PC-3 (cell line): ENCODE data around the gene INPP5D. TPM values are rescaled to one million over a fixed set of nuclear protein-coding genes. Genes with fewer than 3 reads are reported as not detected.
"Not testable (repeated sequence)": the region's sequence is repeated elsewhere in the genome, so short reads cannot be mapped to it uniquely, and the experiment has no call there.

Source experiments
- ATAC-seq: fragments of 200-7000 bp; cut with Tn5 transposase; 2 replicates; pipeline ENCODE4 v1.9.1; 2020; ENCODE audit warnings: mild to moderate bottlenecking, moderate library complexity
- BruUV-seq: library from RNA; stranded (reverse); fragments of 400-500 nt; replicated peaks from 2 replicates; lab custom pipeline; 2021; lab: Mats Ljungman, UMichigan
- CTCF ChIA-PET: fragments of 300-600 bp; sonication (Branson Sonifier 250); formaldehyde crosslinking; loops from one replicate; lab custom pipeline; 2022; ENCODE audit warnings: antibody characterized with exemption; lab: Charles Lee
- POLR2A ChIA-PET: fragments of 300-600 bp; sonication (Branson Sonifier 250); formaldehyde crosslinking; loops from one replicate; lab custom pipeline; 2022; ENCODE audit warnings: antibody characterized with exemption; ENCODE audit not compliant: unreplicated experiment; lab: Charles Lee
- DNase-seq: peaks from one replicate; pipeline ENCODE4 v3.0.0-alpha.2; 2015
- H2AFZ ChIP-seq: fragments of 300-600 bp; sonication (generic); 2 replicates; pipeline ENCODE4 v1.6.0; 2016; ENCODE audit warnings: antibody characterized with exemption, low read length
- H3F3A ChIP-seq: fragments of 300-600 bp; sonication (generic); one replicate; pipeline ENCODE4 v1.6.0; 2017; ENCODE audit warnings: antibody characterized with exemption, low read length, control low read depth, mild to moderate bottlenecking; ENCODE audit not compliant: unreplicated experiment
- H3K27ac ChIP-seq: fragments of 300-600 bp; sonication (generic); 2 replicates; pipeline ENCODE4 v1.5.1; 2016; ENCODE audit warnings: mild to moderate bottlenecking, low read length
- H3K27me3 ChIP-seq: fragments of 300-600 bp; sonication (generic); 2 replicates; pipeline ENCODE4 v1.6.1; 2016; ENCODE audit warnings: low read length, mixed read lengths
- H3K36me3 ChIP-seq: fragments of 300-600 bp; sonication (generic); 2 replicates; pipeline ENCODE4 v1.6.1; 2016; ENCODE audit warnings: low read depth, mixed run types, low read length, mixed read lengths
- H3K4me1 ChIP-seq: fragments of 300-600 bp; sonication (generic); 2 replicates; pipeline ENCODE4 v1.5.1; 2016; ENCODE audit warnings: low read length; ENCODE audit not compliant: insufficient read depth
- H3K4me2 ChIP-seq: fragments of 300-600 bp; sonication (generic); 2 replicates; pipeline ENCODE4 v1.6.0; 2016; ENCODE audit warnings: low read length
- H3K4me3 ChIP-seq: fragments of 300-600 bp; sonication (generic); 2 replicates; pipeline ENCODE4 v1.5.1; 2016; ENCODE audit warnings: mild to moderate bottlenecking, low read length, mixed read lengths
- H3K79me2 ChIP-seq: fragments of 300-600 bp; sonication (generic); 2 replicates; pipeline ENCODE4 v1.6.1; 2017; ENCODE audit warnings: low read length, mixed read lengths
- H3K9ac ChIP-seq: fragments of 300-600 bp; sonication (generic); 2 replicates; pipeline ENCODE4 v1.6.0; 2016; ENCODE audit warnings: mild to moderate bottlenecking, low read length
- H3K9me2 ChIP-seq: fragments of 300-600 bp; sonication (generic); replicated peaks from 2 replicates; pipeline ENCODE4 v1.6.1; 2016; ENCODE audit warnings: mixed run types, low read length, mixed read lengths
- H3K9me3 ChIP-seq: fragments of 300-600 bp; sonication (generic); 2 replicates; pipeline ENCODE4 v1.6.1; 2016; ENCODE audit warnings: low read length, mixed read lengths
- H4K20me1 ChIP-seq: fragments of 300-600 bp; sonication (generic); 2 replicates; pipeline ENCODE4 v1.6.1; 2016; ENCODE audit warnings: low read length, mixed read lengths
- EZH2 ChIP-seq: fragments of 300-600 bp; sonication (generic); IDR thresholded peaks from one replicate; pipeline ENCODE4 v1.6.1; 2017; ENCODE audit warnings: antibody characterized with exemption, mild to moderate bottlenecking, low read length; ENCODE audit not compliant: unreplicated experiment
- EZH2phosphoT487 ChIP-seq: fragments of 300-600 bp; sonication (generic); IDR thresholded peaks from 2 replicates; pipeline ENCODE4 v1.6.1; 2018; ENCODE audit warnings: mild to moderate bottlenecking, antibody characterized with exemption, low read length, borderline replicate concordance
- intact Hi-C: fragments of 100-400 bp; cut with micrococcal nuclease; formaldehyde crosslinking; loops from 2 replicates; pipeline ENCODE4 v1.9.0; 2023
- total RNA-seq: library from RNA; depleted of rRNA; stranded (reverse); fragments of >200 nt; gene quantifications from 2 replicates; pipeline ENCODE4 v1.2.3, GENCODE V29; 2014
- TF ChIP-seq, protein P1 (sequence below): fragments of 300-600 bp; sonication (generic); conservative IDR thresholded peaks from 2 replicates; pipeline ENCODE4 v1.5.1; 2017; ENCODE audit warnings: antibody characterized with exemption, low read depth, mild to moderate bottlenecking, low read length

The INPP5D gene
- total RNA-seq, 1 experiment from 2014 or later = 0.26 TPM

DNA sequence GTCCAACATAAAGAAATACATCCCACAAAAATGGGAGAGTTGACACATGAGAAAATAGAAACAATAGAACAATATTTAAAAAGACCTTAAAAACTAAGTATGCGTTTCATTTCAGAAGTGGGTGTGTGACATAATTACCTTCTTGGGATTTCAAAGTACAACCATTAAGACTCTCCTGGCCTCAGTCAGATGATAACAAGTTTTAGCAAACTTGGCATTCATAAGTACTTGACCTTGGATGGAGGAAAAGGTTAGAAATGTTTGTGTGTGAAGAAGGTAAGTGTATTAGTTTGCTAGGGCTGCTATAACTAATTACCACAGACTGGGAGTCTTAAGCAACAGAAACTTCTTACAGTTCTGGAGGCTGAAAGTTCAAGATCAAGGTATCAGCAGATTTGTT lies 42.2 kb upstream of the INPP5D start:
- TF ChIP-seq EZH2phosphoT487 (no peak), EZH2 (no peak)
- TF ChIP-seq, protein P1, sequence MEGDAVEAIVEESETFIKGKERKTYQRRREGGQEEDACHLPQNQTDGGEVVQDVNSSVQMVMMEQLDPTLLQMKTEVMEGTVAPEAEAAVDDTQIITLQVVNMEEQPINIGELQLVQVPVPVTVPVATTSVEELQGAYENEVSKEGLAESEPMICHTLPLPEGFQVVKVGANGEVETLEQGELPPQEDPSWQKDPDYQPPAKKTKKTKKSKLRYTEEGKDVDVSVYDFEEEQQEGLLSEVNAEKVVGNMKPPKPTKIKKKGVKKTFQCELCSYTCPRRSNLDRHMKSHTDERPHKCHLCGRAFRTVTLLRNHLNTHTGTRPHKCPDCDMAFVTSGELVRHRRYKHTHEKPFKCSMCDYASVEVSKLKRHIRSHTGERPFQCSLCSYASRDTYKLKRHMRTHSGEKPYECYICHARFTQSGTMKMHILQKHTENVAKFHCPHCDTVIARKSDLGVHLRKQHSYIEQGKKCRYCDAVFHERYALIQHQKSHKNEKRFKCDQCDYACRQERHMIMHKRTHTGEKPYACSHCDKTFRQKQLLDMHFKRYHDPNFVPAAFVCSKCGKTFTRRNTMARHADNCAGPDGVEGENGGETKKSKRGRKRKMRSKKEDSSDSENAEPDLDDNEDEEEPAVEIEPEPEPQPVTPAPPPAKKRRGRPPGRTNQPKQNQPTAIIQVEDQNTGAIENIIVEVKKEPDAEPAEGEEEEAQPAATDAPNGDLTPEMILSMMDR = no peak
- Histone ChIP-seq H3K9me3 (no peaks in the 10 kb centered on the region), H3K79me2 (no peaks in the 10 kb centered on the region), H3K4me2 (no peak overlapping the region), H3K27ac (no peak overlapping the region), H3K4me3 (no peak overlapping the region), H2AFZ (no peak overlapping the region), H3K27me3 (no peaks in the 10 kb centered on the region), H3F3A (no peaks in the 10 kb centered on the region), H4K20me1 (no peaks in the 10 kb centered on the region), H3K4me1 (0 out of 2 replicates have a peak, but pooled peaks cover 5% of the 10 kb centered on the region), H3K9me2 (no peaks in the 10 kb centered on the region), H3K36me3 (no peaks in the 10 kb centered on the region), H3K9ac (no peak overlapping the region)
- ATAC-seq (no peak), DNase-seq (no peak)
- no TSS peak for BruUV-seq
- CTCF ChIA-PET = no interaction called here
- POLR2A ChIA-PET = no interaction called here
- intact Hi-C loops = no loop called here

DNA sequence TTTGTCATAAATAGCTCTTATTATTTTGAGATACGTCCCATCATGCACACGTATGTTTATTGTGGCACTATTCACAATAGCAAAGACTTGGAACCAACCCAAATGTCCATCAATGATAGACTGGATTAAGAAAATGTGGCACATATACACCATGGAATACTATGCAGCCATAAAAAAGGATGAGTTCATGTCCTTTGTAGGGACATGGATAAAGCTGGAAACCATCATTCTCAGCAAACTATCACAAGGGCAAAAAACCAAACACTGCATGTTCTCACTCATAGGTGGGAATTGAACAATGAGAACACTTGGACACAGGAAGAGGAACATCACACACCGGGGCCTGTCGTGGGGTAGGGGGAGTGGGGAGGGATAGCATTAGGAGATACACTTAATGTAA lies 40.5 kb upstream of the INPP5D start:
- H3K4me2 ChIP-seq, H3K27ac ChIP-seq, ATAC-seq, H3K4me3 ChIP-seq, H3K9ac ChIP-seq, intact Hi-C loops, H3F3A ChIP-seq, BruUV-seq, H3K36me3 ChIP-seq, POLR2A ChIA-PET, DNase-seq, CTCF ChIA-PET, H3K27me3 ChIP-seq, H3K9me3 ChIP-seq, H3K4me1 ChIP-seq, H4K20me1 ChIP-seq, H3K9me2 ChIP-seq, H2AFZ ChIP-seq, H3K79me2 ChIP-seq: not testable (repeated sequence)

DNA sequence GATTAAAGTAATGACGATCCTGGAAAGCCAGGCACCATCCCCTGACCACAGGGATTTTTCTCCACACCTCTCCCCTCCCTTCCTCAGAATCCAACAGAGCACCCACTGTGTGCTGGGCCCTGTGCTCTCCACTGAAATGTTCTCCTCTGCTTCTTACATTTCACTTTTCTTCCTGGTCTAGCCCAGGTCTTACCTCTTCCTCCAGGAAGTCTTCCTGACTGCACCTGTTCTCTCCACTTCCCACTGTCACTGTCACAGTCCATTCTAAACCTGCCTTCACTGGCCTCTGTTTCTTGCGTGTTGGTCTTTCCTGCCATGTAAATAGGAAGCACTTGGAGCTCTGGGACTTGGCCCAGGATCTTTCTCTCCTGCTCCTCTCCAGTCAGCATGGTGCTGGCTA lies 39.7 kb upstream of the INPP5D start:
- peaks cover 6% of the 10 kb centered on the region; the same call in 1 of the 2 replicates for H3K4me1 ChIP-seq
- ChIA-PET POLR2A (no interaction called here), CTCF (no interaction called here)
- H3K9ac ChIP-seq = no peak overlapping the region
- TF ChIP-seq, protein P1 = no peak
- TF ChIP-seq EZH2phosphoT487 (no peak), EZH2 (no peak)
- H4K20me1 ChIP-seq = no peaks in the 10 kb centered on the region
- BruUV-seq = no TSS peak
- H3K9me3 ChIP-seq = no peaks in the 10 kb centered on the region
- H3K36me3 ChIP-seq = no peaks in the 10 kb centered on the region
- no peaks in the 10 kb centered on the region for H3K79me2 ChIP-seq
- H3K9me2 ChIP-seq = no peaks in the 10 kb centered on the region
- H3K4me2 ChIP-seq = no peak overlapping the region
- ATAC-seq = no peak
- intact Hi-C loops = no loop called here
- H3K27me3 ChIP-seq = no peaks in the 10 kb centered on the region
- H3K4me3 ChIP-seq = no peak overlapping the region
- H3F3A ChIP-seq = no peaks in the 10 kb centered on the region
- H2AFZ ChIP-seq = no peak overlapping the region
- no peak for DNase-seq
- no peak overlapping the region for H3K27ac ChIP-seq
